SKM-1 (cell line): ENCODE measurements around the gene ZNF584.

Experiments
- DNase-seq: peaks from one replicate; lab custom pipeline; 2025; ENCODE audit not compliant: unreplicated experiment; lab: John Stamatoyannopoulos, UW

The ZNF584 gene

DNA sequence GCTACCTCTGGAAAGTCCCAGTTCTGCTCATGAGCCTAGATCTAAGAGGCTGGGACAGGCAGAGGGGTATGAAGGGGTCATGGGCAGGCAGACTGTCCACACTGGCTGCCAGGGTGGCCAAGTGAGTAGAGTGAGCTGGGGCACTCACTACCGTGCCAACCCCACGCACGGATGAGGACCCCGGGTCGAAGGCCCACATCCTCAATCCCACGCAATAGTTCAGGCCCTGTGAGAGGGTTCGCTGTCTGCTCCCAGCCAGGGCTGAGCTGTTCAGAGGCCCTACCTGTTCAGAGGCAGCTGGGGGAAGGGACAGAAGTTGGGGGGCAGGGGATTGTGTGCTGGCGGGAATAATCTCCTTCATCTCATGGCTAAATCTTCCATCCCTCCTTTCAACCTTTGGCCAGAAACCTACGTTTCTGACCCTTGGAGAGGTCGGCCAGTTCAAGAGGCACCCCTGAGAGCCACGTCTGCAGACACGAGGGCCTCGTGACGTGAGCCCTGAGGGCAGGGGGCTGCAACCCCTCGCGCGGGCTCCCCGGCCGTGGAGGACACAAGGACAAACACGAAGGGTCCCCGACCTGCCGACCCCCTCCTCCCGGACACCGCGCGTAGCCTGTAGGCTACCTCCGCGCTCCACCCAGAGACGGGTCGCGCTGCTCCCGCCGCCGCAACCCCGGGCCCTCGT, 22.4 kb upstream of the ZNF584 start:
- no peak for DNase-seq

DNA sequence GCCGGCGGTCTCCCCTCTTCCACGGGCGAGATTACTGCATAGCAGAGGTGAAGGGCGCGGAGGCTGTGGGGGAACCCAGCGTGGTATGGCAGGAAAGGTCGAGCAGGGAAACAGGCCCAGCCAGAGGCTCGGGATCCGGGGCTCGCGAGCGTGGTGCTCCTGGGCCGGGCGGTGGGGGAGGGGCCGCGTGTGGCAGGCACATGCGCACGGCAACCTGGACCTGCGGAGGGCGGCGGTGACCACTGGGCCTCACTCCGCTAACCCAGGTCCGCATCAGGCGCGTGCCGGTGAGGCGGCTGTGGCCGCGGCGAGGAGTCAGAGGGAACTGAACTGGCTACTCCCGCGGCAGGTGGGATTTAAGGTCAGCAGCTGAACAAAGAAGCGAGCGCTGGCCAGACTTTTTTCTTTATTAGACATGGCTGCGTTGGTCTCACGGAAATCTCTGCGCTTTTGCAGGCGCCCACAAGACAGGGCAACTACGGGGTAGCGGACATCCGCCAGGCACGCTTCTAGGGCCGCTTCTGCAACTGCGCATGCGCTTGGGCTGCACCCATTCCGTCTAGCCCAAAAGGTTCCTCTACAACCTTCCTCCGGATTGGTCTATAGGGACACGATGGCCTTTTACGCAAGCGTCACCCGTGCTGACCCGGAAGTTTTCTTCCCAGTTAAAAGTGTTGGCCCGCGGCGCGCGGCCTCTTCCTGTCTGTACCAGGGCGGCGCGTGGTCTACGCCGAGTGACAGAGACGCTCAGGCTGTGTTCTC, 21.7 kb upstream of the ZNF584 start, which contains the start of gene RPS5:
TSS of gene RPS5 (plus strand) at position 694 of the 762 bp plus-strand sequence. CDS start 869 bp downstream, outside the sequence.
- peak; percentile 83 for DNase-seq

DNA sequence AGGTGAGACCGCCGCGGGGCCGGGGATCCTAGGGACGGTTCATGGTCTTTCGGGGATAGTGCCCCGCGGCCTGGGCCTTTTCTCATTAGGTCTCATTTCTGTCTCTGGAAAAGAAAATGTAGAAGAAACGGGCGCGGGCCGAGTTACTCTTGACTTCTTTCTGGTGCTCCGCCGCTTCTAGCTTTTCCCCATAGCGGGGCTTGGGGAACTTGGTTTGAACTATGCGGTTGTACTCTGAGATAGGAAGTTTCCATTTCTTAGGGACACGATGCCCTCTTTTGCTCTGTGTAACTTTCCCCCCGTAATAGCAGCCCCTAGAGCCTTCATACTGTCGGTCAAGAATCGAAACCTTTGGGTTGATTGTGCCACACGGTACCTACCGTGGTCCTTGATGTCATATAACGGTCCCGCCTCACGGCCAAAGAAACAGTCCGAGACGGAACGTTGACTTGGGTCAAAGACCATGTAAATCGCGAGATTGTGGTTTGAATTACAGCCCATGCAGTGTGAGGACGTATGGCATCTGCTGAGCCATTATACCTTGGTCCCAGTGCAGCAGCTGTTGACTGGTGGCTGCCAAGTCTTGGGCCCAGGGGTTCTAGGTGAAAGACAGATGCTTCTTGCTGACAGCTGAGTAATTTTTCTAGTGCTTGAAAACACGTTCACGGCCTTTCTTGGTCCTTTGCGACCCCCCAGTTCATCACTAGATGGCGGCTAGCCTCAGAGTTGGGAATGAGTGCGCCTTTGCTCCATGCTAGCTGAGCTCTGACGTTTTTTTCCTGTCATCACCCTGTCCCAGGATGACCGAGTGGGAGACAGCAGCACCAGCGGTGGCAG, 20.9 kb upstream of the ZNF584 start:
- no peak for DNase-seq

DNA sequence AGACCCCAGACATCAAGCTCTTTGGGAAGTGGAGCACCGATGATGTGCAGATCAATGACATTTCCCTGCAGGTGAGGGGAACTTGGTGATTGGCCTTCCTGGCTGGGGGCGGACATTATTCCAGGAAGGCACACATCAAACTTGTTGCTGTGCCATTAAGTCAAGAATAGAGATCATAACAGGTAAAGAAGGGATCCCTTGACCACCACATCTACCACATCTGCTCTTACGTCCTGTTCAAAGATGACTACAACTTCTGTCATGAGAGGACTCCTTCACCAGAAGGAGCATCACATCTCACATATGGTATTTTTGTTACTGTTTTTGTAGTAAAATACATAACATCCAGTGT, 20.3 kb upstream of the ZNF584 start:
- DNase-seq = no peak

DNA sequence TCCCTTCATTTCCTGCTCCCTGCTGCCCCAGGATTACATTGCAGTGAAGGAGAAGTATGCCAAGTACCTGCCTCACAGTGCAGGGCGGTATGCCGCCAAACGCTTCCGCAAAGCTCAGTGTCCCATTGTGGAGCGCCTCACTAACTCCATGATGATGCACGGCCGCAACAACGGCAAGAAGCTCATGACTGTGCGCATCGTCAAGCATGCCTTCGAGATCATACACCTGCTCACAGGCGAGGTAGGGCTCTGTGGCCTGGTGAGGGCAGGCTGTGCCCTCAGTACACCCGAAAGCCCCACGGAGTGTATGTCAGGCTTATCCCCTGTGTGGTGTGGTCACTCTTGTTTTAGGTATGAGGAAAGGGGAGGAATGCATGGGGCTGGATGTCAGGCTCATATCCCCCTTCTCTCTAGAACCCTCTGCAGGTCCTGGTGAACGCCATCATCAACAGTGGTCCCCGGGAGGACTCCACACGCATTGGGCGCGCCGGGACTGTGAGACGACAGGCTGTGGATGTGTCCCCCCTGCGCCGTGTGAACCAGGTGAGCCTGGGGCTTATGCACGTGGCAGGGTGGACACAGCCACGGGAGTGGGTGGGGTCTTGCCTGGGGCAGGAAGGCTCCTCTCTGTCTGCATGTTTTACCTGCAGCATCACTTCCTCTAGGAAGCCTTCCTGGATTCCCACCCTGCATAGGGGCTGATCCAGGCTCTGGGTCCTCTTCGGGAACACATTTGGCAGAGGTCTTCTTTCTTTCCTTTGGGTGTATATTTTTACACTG, 15.3 kb upstream of the ZNF584 start:
- no peak for DNase-seq

DNA sequence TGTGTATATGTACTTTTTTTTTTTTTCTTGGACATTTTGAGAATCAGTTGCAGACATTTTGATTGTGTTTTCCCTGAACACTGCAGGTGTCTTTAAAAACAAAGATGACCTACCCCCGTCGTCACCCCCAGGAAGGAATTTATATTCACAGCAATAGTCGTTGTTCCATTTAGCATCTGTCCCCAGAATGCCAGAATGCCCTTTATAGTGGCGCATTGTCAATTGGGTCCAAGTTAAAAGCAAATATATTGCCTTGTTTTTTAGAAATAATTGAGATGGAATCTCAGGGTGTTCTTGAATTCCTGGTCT, 14.8 kb upstream of the ZNF584 start:
- DNase-seq = no peak

DNA sequence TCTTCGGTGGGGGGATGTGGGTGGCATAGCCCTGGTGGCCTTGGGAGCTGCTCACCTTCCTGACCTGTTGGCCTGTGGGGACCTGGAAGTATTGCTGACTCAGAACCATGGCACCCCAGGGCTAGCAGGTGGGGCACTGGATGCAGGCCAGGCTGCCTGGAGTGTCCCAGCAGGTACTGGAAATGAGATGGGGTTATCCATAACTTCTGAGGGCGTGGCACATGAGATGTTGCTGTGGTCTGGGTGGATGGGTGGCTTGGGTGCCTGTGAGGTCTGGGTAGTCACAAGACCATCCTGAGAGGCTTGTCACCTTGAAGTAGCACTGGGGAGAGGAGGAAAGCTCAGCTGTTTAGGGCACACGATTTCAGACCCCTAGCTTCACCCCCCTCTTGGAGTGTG, 13.6 kb upstream of the ZNF584 start:
- no peak for DNase-seq

DNA sequence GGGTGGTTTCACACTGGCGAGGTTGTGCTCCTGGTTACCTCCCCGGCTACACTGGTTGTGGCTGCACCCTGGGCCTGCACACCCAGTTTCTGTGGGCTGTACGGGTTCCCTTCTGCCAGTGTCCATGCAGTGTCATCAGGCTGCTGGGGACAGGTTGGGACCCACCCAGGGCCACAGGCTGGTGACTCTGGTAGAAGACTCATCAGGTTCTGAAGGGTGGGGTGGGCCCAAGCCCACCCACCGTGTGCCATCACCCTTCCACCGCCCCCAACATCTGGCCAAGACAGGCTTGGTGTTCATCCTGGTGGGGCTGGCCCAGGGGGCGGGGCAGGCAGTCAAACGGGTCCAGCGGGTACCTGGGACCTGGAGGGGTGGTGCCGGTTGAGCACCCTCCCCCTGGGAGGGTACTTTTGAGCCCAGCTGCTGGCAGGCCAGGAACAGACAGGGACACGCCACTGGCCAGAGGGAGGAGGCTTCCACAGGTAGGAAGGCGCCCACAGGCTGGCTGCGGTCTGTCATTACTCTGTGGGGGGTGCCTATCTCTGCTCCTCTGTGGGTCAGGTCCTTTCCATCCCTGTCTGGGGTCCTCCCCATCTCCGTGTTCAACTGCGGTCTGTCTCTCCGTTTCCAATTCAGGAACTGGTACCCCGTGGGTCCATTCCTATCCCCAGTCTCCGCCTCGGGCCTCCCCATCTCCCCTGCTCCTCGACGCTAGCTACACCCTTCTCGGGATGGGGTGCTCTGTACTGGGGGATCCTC, 13.1 kb upstream of the ZNF584 start, which contains the start of gene RNF225:
TSS of gene RNF225 (plus strand) at position 437 of the 759 bp plus-strand sequence. CDS start 434 bp downstream, outside the sequence.
- no peak for DNase-seq

DNA sequence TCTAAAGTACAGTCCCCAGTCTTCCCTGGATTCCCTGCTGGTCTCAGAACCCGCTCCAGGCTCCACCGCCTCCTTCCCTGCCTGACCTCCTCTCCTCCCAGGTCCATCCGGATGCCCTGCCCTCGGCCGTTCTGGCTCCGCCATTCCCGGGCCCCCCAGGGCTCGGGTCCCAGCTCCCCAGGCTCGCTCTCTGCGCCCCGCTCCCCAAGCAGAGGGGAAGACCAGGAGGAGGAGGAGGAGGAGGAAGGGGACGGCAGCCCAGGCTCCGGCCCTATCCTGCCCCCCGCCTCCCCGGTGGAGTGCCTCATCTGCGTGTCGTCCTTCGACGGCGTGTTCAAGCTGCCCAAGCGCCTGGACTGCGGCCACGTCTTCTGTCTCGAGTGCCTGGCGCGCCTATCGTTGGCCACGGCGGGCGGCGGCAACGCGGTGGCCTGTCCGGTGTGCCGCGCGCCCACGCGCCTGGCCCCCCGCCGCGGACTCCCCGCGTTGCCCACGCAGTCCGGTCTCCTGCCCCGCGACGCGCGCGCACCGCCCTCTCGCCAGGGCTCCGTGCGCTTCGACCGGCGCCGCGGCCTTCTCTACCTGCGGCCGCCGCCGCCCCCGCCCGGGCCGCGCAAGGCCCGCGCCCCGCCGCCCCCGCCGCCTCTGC, 12.3 kb upstream of the ZNF584 start:
- no peak for DNase-seq

DNA sequence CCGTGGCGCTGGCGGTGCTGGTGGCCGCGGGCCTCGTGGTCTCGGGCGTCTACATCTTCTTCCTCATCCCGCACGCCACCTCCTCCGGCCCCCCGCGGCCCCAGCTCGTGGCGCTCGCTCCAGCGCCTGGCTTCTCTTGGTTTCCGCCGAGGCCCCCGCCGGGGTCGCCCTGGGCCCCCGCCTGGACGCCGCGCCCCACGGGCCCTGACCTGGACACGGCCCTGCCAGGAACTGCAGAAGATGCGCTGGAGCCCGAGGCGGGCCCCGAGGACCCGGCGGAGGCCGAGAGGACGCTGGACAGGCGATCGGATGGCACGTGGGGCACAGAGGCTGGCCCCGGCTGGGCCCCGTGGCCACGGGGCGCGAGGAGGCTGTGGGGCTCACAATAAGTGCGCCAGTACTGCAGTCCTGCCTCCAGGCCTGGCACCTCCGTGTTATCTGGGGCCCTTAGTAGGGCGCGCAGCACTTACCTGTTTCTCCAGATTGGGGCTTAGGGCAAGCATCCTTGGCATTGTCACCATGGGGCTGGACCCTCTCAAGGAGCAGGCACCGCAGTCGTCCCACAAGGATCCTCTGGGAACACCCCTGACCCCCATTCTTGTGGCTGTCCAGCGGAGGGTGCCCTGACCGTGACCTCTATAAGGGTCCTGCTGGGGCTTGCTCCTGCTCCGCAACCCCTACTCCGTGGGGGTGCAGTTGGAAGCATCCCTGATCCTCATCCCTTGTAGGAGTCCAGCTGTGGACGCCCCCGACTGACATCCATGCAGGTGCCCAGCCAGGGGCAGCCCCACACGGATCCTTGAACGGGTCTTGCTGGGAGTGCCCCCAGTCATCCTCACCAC, 11.5 kb upstream of the ZNF584 start:
- no peak for DNase-seq

DNA sequence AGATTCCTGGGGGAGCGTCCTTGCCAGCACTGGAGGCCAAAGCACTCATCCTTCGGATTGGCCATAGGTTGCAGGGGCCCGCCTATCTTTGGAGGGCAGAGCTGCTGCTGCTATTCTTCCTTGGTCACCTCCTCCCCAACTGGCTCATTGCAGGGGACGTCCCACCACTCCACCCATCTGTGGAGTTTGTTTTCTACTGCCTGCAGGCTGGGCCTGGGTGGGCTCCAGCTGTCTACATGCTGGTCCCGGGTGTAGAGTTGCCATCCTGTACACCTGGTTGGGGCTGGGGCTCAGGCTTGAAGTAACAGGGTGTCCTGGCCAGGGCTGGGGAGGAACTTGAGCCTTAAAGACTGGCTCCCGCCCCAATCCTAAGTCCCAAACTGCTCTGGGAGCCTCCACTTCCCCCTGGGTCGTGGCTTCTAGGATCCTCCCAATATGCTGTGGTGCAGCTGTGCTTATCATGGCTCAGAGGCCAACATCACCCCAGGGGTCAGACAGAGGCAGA, 10.9 kb upstream of the ZNF584 start:
- DNase-seq = no peak

DNA sequence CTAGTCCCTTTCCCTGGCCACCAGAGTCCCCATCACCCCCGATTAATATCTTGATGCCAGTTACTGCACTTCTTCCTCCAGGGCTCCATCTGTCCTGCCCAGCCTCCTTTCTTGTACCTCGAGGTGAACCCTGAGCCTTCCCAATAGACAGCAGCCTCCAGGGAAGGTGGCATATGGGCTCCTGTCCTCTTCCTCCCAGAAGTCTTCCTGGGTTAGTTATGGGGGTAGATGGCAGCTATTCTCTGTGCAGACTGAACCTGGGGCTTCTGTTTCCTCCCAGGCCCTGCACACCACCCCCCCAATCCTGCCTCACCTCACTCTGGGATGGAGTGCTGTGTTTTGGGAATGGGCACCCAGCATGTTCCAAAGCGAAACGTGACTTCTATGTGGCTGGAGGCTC, 10.4 kb upstream of the ZNF584 start:
- DNase-seq = no peak

DNA sequence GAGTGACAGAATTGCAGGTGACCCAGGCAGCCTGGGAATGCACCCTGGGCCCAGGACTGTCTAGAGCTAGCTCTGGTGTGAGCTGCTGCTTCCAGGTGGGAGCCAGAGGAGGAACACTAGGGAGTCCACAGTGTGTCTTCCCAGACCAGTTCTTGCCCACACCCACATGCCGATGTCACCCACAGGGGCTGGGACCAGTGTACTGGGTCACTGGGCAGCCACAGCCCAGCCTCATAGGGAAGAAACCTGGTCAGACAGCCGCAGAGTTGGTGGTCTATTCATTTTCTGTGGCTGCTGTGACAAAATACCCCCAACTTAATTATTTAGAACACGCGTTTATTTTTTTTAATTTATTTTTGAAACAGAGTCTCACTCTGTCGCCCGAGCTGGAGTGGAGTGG, 9.9 kb upstream of the ZNF584 start:
- no peak for DNase-seq

DNA sequence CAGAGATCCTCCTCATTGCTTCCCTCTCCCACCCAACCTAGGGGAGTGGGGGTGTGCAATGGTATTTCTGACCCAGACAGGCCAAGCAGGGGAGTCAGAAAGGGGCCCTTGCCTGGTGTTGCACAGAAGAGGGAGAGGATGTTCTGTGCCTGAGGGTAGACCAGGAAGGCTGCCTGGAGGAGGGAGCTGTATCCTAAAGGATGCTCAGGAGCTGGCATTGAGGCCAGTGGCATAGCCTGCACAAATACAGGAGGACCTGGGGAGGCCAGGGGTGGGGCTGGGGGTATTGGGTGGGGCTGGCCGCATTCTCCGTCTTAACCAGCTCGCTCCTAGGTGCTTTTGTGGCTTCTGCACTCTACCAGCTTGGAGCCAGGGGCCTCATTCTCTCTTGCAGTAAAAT, 8.5 kb upstream of the ZNF584 start:
- DNase-seq = no peak

DNA sequence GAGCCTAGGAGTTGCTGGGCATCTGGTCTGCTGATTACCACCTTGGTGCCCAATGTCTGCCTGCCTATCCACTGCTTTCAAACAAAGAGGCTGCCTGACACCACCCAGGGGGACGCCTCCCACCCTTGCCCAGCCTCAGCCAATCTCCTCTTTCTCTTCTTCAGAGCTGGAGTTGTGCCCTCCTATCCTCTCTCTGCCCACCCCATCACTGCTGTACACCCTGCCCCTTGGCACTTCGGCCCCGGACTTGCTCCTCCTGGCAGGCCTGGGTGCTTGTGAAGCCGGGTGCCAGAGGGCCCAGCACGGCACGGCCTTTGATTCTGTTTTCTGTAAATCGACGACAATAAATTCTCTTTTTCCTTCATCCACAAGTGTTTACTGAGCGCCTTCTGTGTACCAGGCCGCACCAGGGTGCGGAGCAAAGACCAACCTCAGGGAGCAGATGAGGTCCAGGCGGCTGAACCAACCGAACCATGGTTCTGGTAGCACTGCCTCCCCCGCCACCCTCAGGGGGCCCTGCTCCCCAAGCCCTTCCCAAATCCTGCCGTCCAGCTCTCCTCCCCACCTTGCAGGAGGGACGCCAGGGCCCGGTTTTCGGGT, 8.0 kb upstream of the ZNF584 start:
- DNase-seq = no peak

DNA sequence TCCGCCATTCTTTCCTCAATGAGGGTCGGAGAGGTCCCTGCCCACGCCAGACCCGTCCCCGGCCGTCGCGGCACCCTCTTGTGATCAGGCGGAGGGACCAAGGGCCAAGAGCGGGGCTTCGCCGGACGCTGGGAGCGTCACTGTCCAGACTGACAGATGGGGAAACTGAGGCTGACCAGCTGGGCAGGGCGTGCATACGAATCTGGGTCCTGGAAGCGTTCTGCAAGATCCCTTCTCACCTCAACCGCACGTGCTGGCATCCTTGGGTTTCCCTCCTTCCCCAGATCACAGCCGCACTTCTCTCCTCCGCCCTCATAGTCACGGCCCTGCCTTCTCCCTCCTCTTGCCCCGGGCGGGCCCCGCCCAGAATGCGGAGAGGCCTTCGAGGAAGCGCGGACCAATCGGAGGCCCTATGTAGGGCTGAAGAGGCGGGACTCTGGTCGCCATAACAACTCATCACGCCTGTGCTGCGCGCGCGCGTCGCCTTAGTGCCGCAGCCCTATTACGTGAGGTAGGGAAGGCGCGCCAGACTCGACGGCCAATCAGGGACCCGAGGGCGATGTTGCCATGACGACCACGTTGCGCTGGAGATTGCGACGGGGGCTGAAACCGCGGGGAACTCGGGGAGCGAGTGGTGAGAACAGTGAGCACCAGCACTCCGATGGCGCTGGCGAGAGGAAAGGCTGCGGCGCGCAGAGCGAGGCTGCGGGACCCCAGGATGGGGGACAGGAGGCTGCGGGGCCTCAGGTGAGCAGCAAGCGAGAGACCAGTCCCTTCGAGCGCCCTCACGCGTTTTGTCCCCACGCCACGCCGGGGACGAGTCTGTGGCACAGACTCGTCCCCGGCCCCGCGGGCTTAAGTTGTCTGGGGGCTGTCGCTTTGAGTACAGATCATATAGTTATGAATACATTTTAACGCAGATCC, 7.3 kb upstream of the ZNF584 start:
- peak; percentile 80 for DNase-seq

DNA sequence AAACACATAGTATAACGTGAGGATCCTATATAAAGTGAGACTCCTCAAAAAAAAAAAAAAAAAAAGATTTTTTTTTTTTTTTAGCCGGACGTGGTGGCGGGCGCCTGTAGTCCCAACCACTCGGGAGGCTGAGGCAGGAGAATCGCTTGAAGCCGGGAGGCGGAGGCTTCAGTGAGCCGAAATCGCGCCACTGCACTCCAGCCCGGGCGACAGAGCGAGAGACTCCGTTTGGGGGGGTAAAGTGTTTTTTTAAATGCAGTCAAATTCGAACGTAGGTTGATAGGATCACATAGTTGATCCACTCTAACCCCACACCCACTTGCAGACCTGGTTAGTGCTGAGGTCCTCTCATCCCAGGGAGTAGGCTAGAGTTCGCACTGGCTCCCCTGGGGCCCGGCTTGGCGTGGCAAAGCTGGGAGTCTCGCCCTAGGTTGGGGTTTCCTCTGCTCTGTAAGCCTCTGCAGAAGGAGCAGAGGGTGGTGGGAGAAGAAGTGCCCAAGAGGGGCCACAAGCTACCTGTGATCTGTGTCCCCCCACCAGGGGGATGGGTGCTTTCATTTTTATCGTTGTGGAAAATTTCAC, 6.5 kb upstream of the ZNF584 start:
- DNase-seq = no peak
